ENCODE data around the gene KIFC3.
"Not testable (repeated sequence)": the region's sequence is repeated elsewhere in the genome, so short reads cannot be mapped to it uniquely, and the experiment has no call there.

The KIFC3 gene

GRCh38 chr16:57784334-57784733 lies 18.0 kb downstream of the KIFC3 start:
- no peak for DNase-seq

GRCh38 chr16:57783883-57784282 lies 18.4 kb downstream of the KIFC3 start:
- DNase-seq: no peak

DNA sequence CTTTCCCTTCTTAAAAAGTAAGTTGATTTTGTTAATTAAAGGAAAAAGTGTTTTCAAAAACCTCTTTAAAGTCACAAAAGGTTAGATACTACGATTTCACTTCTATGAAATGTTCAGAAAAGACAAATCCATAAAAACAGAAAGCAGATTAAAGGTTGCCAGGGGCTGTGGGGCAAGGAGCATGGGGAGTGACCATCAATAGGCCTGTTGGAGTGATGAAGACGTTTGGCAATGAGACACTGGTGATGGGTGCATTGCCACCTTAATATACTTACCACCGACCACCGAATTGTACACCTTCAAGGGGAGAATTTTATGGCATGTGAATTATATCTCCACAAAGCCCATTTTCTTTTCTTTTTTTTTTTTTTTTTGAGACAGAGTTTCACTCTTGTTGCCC lies 19.2 kb downstream of the KIFC3 start:
- no peak for DNase-seq

- DNase-seq: not testable (repeated sequence)
These were observed 19.7 kb downstream of the KIFC3 start for GRCh38 chr16:57782607-57783055.

DNA sequence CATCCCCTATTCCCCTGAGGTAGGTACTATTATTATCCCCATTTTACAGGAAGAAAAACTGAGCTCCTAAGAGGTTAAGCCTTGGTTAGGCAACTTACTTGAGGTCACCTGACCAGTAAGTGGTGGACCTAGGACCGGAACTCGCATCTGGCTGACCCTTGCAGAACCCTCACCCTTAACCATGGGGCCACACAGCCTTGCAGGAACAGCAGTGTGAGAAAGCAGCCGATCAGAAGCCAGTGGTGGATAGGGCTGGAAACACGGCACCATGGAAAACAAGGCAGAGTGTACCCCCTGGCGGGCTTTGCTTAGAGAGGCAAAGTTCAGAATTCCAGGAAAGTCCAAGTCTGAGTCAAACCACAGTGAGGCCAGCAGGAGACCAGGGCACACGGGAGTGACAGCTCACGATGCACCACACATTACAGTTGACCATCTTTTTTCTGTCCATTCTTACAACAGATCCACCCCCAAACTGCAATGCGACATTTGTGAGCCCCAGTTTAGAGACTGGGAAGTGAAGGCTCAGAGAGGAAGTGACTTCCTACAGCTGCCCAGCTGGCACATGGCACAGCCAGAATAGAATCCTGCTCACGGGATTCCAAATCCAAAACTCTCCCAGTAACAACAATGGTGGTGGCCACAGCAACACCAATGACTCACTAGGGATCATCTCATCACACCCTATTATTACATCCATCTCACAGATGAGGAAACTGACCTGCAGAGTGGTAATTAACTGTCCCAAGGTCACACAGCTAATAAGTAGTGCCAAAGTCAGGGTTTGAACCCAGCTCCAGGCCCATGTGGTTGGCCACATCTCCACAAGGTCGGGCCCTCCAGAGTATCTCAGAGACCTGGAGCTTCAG lies 20.3 kb downstream of the KIFC3 start:
- no peak for DNase-seq

DNA sequence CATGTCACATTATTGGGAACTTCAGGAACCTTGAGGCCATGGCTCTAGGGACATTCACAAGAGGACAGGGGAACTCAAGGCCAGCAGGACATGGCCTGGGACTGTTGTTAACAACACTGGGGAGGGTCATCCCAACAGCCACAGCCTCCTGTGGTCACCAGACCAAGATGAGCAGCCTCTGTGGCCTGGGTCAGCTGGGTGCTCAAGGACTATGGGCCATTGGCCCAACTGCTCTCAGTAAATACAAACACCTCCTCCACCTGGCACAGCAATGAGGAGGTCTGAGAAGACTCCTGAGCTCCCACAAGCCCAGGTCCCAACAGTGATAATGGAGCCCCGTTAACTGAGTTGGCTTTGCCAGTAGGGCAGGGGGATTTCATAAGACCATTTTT lies 20.9 kb downstream of the KIFC3 start:
- no peak for DNase-seq

GRCh38 chr16:57779836-57780235 lies 22.5 kb downstream of the KIFC3 start:
- DNase-seq: not testable (repeated sequence)

DNA sequence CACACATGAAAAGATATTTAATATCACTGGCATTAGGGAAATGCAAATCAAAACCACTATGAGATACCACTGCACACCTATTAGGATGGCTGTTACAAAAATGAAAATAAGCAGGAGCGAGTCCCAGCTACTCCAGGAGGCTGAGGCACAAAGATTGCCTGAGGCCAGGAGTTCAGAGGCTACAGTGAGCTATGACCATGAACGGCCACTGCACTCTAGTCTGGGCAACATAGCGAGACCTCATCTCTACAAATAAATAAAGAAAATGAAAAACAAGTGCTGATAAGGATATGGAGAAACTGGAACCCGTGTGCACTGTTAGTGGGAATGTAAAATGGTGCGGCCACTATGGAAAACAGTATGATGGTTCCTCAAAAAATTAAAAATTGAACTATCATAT lies 23.6 kb downstream of the KIFC3 start:
- no peak for DNase-seq

GRCh38 chr16:57775661-57776469 lies 26.4 kb downstream of the KIFC3 start:
- no peak for DNase-seq

DNA sequence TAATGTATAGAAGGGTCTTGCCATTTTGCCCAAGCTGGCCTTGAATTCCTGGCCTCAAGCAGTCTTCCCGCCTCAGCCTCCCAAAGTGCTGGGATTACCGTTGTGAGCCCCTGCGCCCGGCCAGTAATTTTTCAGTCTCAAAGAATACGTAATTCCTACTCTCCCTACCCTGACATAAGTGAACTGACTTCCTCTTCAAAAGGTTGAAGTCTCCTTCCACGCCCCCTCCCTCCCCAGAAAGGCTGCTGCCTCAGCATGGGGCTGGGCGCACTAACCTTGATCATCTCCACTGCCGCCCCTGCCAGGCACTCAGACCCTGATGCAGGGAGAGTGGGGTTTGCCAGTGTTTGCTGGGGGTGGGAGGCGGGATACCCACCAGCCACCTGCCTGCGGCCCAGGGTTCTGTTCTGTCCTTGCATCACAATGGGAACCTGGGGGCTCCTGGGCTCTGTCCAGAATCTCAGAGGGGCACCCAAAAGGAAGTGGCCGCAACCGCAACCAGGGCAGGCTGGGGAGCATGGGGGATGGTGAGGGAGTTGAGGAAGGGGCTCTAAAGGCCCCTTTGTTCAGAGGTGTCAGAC lies 27.5 kb downstream of the KIFC3 start:
- no peak for DNase-seq

DNA sequence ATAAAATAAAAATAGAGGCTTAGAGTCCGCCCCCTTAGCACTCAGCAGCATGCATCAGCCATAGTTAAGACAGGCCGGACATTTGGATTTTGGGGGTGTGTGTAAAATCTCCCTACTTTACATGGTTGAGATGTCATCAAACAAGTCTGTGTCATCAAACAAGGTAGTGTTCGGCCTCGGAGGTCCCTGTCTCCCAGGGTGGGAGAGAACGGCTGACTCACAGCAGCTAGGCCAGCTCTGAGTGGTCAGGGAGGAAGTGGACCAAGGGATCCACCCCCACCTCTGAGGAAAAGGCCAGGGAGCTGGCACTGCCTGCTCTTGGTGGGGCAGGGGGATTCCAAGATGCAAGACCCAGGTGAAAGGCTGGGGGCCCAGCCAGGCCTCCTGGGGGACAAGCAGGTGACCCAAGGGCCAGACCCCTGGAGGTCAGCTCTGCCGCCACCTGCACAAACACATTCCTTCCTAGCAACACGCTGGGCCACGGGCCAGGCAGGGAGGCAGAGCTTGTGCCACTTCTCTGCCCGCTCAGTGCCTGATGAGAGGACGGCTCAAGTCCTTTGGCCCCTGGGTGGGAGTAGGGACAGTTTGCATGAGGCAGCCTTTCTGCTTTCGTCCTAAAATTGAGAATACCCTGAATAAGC lies 28.5 kb downstream of the KIFC3 start:
- DNase-seq: no peak

DNA sequence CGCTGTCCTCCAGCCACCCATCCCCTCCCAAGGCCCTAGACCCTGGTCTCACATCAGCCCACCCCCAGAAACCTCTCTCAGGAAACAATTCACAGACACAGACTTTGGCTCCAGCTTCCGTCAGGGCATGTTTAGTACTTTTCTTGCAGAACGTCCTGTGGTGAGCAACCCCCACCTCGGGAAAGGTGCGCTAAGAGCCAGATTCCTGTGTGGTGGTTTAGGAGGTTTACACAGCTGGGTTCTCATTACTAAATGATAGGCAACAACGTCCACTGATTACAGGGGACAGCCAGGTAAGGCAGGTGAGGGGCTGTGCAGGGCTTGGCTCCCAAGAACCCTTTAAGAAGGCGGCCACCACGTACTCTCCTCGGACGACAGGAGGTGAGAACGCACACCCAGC lies 29.3 kb downstream of the KIFC3 start:
- DNase-seq: no peak

GRCh38 chr16:57771141-57771785 lies 31.0 kb downstream of the KIFC3 start:
- DNase-seq: no peak

DNA sequence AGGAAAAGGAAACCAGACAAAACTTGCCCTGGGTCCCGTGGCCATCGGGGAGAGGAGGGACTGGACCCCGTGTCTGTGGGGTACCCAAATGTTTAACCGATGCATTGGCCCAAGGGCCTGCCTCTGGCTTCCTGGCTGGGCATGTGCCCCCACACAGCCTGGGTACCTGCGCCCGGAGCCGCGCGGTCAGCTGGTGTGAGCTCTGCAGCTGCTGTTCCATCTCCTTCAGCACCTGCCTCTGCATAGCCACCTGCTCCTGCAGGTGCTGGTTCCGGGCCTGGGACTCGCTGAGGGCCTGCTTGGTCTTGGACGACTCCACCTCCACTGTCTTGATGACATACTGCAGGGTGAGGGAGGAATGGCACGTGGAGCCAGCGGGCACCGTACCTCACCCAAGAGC lies 31.9 kb downstream of the KIFC3 start:
- DNase-seq: no peak

- no peak for DNase-seq
These were observed 32.6 kb downstream of the KIFC3 start for GRCh38 chr16:57769541-57770145.

DNA sequence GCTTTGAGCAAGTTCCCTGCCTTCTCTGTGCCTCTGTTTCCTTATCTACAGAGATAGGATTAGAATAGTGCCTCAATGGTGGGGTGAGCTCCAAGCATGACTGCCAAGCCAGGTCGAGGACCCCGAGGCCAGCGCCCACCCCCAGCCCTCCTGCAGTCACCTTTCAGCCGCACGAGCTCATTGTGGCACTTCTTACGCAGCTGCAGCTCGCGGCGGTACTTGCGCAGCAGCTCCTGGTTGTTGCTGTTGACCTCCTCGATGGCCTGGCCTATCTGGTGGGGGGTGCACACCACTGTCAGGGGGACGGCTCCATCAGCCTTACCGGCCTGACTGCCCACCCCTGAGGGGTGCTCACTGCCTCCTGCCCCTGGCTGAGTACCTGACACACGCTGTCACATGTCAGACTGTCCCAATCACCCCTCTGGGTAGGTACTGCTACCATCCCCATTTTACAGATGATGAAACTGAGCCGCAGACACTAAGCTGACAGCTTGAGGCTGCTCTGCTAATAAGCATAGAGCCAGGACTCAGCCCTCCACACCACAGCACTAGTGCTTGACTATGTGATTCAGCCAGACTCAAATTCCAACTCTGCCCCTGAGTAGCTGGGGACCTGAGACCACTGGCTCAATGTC lies 35.5 kb downstream of the KIFC3 start:
- no peak for DNase-seq

GRCh38 chr16:57765160-57765728 lies 37.0 kb downstream of the KIFC3 start:
- no peak for DNase-seq

DNA sequence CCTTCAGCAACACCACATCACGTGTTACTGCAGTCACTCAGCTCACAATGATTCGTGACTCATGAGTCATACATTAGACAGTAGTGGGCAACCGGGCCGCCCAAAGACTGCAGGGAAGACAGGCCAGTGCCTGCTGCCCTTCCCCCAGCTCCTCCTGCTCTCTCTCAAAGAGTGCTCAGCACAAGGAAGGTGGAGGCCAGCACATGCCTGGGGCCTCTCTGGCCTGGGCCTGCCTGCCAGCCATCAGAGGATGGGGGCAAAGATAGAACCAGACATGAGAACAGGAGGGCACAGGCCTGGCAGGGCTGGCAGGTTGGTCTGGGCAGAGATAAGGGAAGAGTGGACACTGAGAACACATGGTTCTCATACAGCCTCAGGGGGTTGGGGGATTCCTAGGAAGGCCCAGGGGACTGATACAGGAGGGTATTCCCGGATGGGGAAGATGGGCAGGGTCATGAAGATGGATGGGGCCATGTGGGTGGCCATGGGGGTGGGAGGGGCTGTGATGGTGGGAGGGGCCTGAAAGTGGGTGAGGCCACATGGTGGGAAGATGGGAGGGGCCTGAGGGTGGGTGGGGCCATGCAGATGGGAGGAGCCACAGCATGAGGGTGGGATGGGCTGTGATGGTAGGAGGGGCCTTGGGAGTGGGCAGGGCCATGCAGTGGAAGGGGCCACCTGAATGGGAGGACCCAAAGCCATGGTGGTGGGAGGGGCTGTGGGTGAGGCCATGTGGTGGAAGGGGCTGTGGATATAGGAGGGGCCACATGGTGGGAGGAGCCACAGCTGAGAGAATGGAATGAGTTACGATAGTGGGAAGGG lies 37.7 kb downstream of the KIFC3 start:
- DNase-seq: peak; percentile 85

DNA sequence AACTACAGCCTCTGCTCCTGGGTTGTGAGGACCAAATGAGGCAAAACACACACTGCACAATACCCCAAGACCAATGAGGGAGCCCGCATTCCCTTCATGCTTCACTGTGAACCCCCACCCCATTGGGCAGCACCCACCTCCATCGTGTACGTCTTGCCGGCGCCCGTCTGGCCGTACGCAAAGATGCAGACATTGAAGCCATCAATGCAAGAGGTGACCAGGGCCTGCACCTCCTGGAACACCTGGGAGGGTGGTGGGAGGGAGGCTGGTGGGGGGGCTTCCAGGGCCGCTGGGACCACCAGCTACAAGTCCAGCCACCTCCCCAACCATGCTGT lies 38.3 kb downstream of the KIFC3 start:
- DNase-seq: no peak

- no peak for DNase-seq
These were observed 38.8 kb downstream of the KIFC3 start for GRCh38 chr16:57763285-57764005.
